ENCODE measurements around the gene MRPL38.
"Not testable (repeated sequence)": the region's sequence is repeated elsewhere in the genome, so short reads cannot be mapped to it uniquely, and the experiment has no call there.

DNA sequence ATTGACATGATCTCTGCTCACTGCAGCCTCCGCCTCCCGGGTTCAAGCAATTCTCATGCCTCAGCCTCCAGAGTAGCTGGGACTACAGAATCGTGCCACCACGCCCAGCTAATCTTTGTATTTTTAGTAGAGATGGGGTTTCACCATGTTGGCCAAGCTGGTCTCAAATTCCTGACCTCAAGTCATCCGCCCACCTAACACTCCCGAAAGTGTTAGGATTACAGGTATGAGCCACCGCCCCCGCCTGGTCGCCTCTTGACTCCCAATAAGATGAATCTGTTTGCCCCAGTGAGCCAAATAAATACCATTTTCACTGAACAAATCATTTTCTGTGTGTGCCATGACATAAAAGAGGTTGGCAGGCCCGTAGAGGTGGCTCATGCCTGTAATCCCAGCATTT is 45.3 kb downstream of the MRPL38 start:
- TF ChIP-seq, protein P1, sequence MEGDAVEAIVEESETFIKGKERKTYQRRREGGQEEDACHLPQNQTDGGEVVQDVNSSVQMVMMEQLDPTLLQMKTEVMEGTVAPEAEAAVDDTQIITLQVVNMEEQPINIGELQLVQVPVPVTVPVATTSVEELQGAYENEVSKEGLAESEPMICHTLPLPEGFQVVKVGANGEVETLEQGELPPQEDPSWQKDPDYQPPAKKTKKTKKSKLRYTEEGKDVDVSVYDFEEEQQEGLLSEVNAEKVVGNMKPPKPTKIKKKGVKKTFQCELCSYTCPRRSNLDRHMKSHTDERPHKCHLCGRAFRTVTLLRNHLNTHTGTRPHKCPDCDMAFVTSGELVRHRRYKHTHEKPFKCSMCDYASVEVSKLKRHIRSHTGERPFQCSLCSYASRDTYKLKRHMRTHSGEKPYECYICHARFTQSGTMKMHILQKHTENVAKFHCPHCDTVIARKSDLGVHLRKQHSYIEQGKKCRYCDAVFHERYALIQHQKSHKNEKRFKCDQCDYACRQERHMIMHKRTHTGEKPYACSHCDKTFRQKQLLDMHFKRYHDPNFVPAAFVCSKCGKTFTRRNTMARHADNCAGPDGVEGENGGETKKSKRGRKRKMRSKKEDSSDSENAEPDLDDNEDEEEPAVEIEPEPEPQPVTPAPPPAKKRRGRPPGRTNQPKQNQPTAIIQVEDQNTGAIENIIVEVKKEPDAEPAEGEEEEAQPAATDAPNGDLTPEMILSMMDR (IDR thresholded peaks at IDR 0.05) = not testable (repeated sequence)
- not testable (repeated sequence) for TF ChIP-seq POLR2A (IDR thresholded peaks at IDR 0.05); POLR2AphosphoS5 (IDR thresholded peaks at IDR 0.05; ENCODE audit: insufficient read depth in 1 of 2, low read depth in 1 of 2)
